Smooth muscle cell (in vitro differentiated cells): ENCODE results near the gene IL1RAPL2. TPM values are rescaled to one million over a fixed set of nuclear protein-coding genes. Genes with fewer than 3 reads are reported as not detected.

Source experiments
- DNase-seq: peaks from one replicate; lab custom pipeline; 2025; ENCODE audit not compliant: unreplicated experiment; lab: John Stamatoyannopoulos, UW
- H2AFZ ChIP-seq: fragments of 200-600 bp; sonication (generic); 2 replicates; pipeline ENCODE4 v1.6.0; 2016; ENCODE audit warnings: antibody characterized with exemption, low read depth, mild to moderate bottlenecking
- H3F3A ChIP-seq: fragments of 200-600 bp; sonication (generic); 2 replicates; pipeline ENCODE4 v1.6.0; 2017; ENCODE audit warnings: antibody characterized with exemption, low read depth
- H3K27ac ChIP-seq: fragments of 200-600 bp; sonication (generic); 2 replicates; pipeline ENCODE4 v1.5.1; 2016; ENCODE audit warnings: low read depth, mild to moderate bottlenecking
- H3K27me3 ChIP-seq: fragments of 200-600 bp; sonication (generic); 2 replicates; pipeline ENCODE4 v1.6.1; 2016; ENCODE audit warnings: low read depth, mild to moderate bottlenecking
- H3K36me3 ChIP-seq: fragments of 200-600 bp; sonication (generic); 2 replicates; pipeline ENCODE4 v1.5.1; 2016; ENCODE audit warnings: low read depth
- H3K4me1 ChIP-seq: fragments of 200-600 bp; sonication (generic); 2 replicates; pipeline ENCODE4 v1.5.1; 2016; ENCODE audit warnings: low read depth
- H3K4me2 ChIP-seq: fragments of 200-600 bp; sonication (generic); 2 replicates; pipeline ENCODE4 v1.6.0; 2016; ENCODE audit warnings: mild to moderate bottlenecking
- H3K4me3 ChIP-seq: fragments of 200-600 bp; sonication (generic); 2 replicates; pipeline ENCODE4 v1.5.1; 2016; ENCODE audit warnings: mild to moderate bottlenecking
- H3K79me2 ChIP-seq: fragments of 200-600 bp; sonication (generic); 2 replicates; pipeline ENCODE4 v1.6.0; 2016; ENCODE audit warnings: low read depth, mild to moderate bottlenecking
- H3K9ac ChIP-seq: fragments of 200-600 bp; sonication (generic); 2 replicates; pipeline ENCODE4 v1.6.0; 2016; ENCODE audit warnings: low read depth
- H3K9me3 ChIP-seq: fragments of 200-600 bp; sonication (generic); replicated peaks from 2 replicates; pipeline ENCODE4 v1.5.1; 2016; ENCODE audit warnings: low read depth
- H4K20me1 ChIP-seq: fragments of 200-600 bp; sonication (generic); 2 replicates; pipeline ENCODE4 v1.6.0; 2016; ENCODE audit warnings: low read depth
- WGBS: methylation state at CpG from one replicate; pipeline ENCODE4 v1.1.7; 2016; ENCODE audit warnings: low lambda C conversion rate; 5-methylcytosine and 5-hydroxymethylcytosine counted together
- polyA plus RNA-seq: library from polyadenylated mRNA; unstranded; fragments of >200 nt; fragmentation: Nextera tagmentation; extraction: Ambion mirVana; gene quantifications from 2 replicates; pipeline ENCODE4 v1.2.1, GENCODE V29; 2016
- total RNA-seq: library from RNA; depleted of rRNA; stranded (reverse); fragments of >200 nt; gene quantifications from 2 replicates; pipeline ENCODE4 v1.2.3, GENCODE V29; 2014
- TF ChIP-seq, protein P1 (sequence below): fragments of 200-600 bp; sonication (generic); IDR thresholded peaks from 2 replicates; pipeline ENCODE4 v1.5.1; 2017; ENCODE audit warnings: borderline replicate concordance, mild to moderate bottlenecking, antibody characterized with exemption; ENCODE audit not compliant: insufficient read depth, poor library complexity, severe bottlenecking

IL1RAPL2 gene
- total and polyA plus RNA-seq, 2 experiments from 2014 or later: not detected

DNA sequence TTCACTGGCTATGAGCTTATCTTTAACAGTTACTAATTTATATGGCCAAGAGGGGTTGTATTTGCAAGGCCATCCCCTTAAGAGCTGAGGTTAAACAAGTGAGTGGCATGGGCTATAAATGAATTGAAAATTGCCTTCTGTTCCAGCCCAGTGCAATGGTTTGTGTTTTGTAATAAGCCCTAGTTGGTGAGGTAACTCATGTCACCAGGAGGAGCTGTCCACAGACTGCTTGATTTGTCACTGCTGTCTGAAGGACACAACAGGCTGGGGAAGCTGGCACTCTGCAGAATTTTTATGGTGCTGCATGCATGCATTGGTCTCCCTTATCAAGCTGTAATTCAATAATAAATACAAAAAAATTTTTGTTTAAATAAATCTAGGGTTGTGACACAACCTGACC is 223.8 kb downstream of the IL1RAPL2 start:
- H3K79me2 ChIP-seq: no peaks in the 10 kb centered on the region
- TF ChIP-seq, protein P1, sequence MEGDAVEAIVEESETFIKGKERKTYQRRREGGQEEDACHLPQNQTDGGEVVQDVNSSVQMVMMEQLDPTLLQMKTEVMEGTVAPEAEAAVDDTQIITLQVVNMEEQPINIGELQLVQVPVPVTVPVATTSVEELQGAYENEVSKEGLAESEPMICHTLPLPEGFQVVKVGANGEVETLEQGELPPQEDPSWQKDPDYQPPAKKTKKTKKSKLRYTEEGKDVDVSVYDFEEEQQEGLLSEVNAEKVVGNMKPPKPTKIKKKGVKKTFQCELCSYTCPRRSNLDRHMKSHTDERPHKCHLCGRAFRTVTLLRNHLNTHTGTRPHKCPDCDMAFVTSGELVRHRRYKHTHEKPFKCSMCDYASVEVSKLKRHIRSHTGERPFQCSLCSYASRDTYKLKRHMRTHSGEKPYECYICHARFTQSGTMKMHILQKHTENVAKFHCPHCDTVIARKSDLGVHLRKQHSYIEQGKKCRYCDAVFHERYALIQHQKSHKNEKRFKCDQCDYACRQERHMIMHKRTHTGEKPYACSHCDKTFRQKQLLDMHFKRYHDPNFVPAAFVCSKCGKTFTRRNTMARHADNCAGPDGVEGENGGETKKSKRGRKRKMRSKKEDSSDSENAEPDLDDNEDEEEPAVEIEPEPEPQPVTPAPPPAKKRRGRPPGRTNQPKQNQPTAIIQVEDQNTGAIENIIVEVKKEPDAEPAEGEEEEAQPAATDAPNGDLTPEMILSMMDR: no peak
- H3K27me3 ChIP-seq: no peaks in the 10 kb centered on the region
- no peaks in the 10 kb centered on the region for H4K20me1 ChIP-seq
- no peaks in the 10 kb centered on the region for H3F3A ChIP-seq
- H3K27ac ChIP-seq: no peak overlapping the region
- H3K4me3 ChIP-seq: no peak overlapping the region
- H3K4me1 ChIP-seq: no peaks in the 10 kb centered on the region
- DNase-seq: no peak
- H3K9me3 ChIP-seq: no peaks in the 10 kb centered on the region
- H3K9ac ChIP-seq: no peak overlapping the region
- no peak overlapping the region for H3K4me2 ChIP-seq
- no peak overlapping the region for H2AFZ ChIP-seq
- H3K36me3 ChIP-seq: no peaks in the 10 kb centered on the region

DNA sequence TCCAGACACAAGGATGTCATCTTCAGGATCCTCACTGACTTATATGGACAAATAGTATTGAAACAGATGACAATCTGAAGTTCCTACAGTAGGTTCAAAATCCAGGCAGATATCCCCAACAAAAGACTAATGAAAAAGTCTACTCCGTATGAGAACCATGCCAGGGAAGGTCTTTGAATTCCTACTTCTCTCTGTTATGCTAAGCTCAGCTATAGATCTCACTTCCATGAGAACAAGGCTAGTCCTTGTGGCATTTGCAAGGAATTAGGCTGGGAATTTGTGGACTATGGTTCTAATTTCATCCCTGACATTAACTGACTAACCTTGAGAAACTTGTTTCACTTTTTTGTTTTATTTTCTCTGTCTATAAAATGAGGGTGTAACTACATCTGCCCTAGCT is 229.8 kb downstream of the IL1RAPL2 start:
- H3K4me1 ChIP-seq: no peaks in the 10 kb centered on the region
- H3K9me3 ChIP-seq: no peaks in the 10 kb centered on the region
- no peaks in the 10 kb centered on the region for H3K27me3 ChIP-seq
- H3K4me2 ChIP-seq: no peak overlapping the region
- H4K20me1 ChIP-seq: no peaks in the 10 kb centered on the region
- H3K4me3 ChIP-seq: no peak overlapping the region
- no peaks in the 10 kb centered on the region for H3K36me3 ChIP-seq
- H2AFZ ChIP-seq: no peak overlapping the region
- no peak overlapping the region for H3K9ac ChIP-seq
- no peak for DNase-seq
- no peaks in the 10 kb centered on the region for H3F3A ChIP-seq
- WGBS: 23% methylated on average over 1 of the region's 1 CpG
- H3K27ac ChIP-seq: no peak overlapping the region
- TF ChIP-seq, protein P1: no peak
- H3K79me2 ChIP-seq: no peaks in the 10 kb centered on the region

DNA sequence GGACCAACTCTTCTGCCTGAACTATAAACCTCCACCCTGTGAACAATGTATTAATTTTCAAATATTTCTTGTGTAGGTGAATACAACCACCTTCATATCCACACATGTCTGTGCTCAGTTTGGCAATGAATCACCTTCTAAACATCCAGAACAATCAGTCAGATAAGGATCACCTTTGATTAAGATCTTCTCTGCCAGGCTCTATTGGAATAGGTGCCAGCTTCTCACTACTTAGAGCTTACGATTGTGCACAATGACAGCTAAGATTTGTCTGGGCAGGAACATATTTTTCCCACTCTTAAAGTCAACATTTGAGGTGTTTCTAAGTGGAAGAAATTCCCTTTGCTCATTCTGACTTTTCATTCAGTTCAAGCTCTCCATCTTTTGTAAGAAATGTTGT is 237.2 kb downstream of the IL1RAPL2 start:
- WGBS: 69% methylated on average over 1 of the region's 1 CpG
- H3K79me2 ChIP-seq: no peaks in the 10 kb centered on the region
- H2AFZ ChIP-seq: no peak overlapping the region
- DNase-seq: no peak
- no peaks in the 10 kb centered on the region for H3K36me3 ChIP-seq
- no peaks in the 10 kb centered on the region for H3K9me3 ChIP-seq
- no peak overlapping the region for H3K9ac ChIP-seq
- H3K27ac ChIP-seq: no peak overlapping the region
- H3K4me2 ChIP-seq: no peak overlapping the region
- TF ChIP-seq, protein P1: no peak
- H3K27me3 ChIP-seq: no peaks in the 10 kb centered on the region
- no peak overlapping the region for H3K4me3 ChIP-seq
- no peaks in the 10 kb centered on the region for H4K20me1 ChIP-seq
- no peaks in the 10 kb centered on the region for H3K4me1 ChIP-seq
- no peaks in the 10 kb centered on the region for H3F3A ChIP-seq

DNA sequence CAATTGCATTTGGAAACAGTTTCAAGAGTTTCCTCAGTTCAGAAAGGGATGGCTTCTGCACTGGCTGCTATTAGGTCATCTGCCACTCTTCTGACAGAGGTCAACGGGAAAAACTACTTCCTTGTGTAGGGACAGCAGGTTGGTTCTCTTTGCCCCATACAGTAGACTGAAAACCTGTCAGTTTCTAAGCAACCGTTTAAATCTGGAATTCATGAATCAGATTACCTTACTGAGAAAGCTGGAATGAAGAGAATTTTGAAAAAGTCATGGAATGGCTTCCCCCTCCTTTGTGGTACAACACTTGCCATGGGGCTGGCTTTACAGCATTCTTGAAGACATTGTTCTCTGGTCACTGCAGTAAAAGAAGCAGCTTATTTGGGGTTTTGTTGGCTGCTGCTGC is 240.3 kb downstream of the IL1RAPL2 start:
- H4K20me1 ChIP-seq: no peaks in the 10 kb centered on the region
- no peak overlapping the region for H3K4me2 ChIP-seq
- DNase-seq: no peak
- no peaks in the 10 kb centered on the region for H3F3A ChIP-seq
- H3K4me1 ChIP-seq: no peaks in the 10 kb centered on the region
- H3K27me3 ChIP-seq: no peaks in the 10 kb centered on the region
- no peaks in the 10 kb centered on the region for H3K36me3 ChIP-seq
- H3K9me3 ChIP-seq: no peaks in the 10 kb centered on the region
- H3K9ac ChIP-seq: no peak overlapping the region
- TF ChIP-seq, protein P1: no peak
- H3K4me3 ChIP-seq: no peak overlapping the region
- no peaks in the 10 kb centered on the region for H3K79me2 ChIP-seq
- no peak overlapping the region for H3K27ac ChIP-seq
- no peak overlapping the region for H2AFZ ChIP-seq
- 65% methylated on average over 2 of the region's 2 CpGs for WGBS
